Stimulated activated naive CD8-positive, alpha-beta T cell treated with anti-CD3 and anti-CD28 coated beads, Interleukin-15, Interleukin-2, amounts not matched to agents 100 ng/mL and 50 ng/mL, for 24 hours (primary cell): ENCODE results near the gene SSU72.
"Not testable (repeated sequence)": the region's sequence is repeated elsewhere in the genome, so short reads cannot be mapped to it uniquely, and the experiment has no call there.

Source experiments
- H3K27ac Mint-ChIP-seq: one replicate; pipeline ENCODE4 v1.8.0; 2021; ENCODE audit warnings: mild to moderate bottlenecking, mixed read lengths
- H3K27me3 Mint-ChIP-seq: one replicate; pipeline ENCODE4 v1.8.0; 2021; ENCODE audit warnings: mixed read lengths
- H3K36me3 Mint-ChIP-seq: one replicate; pipeline ENCODE4 v1.8.0; 2021; ENCODE audit warnings: low read depth, mixed read lengths
- H3K4me1 Mint-ChIP-seq: one replicate; pipeline ENCODE4 v1.8.0; 2021; ENCODE audit warnings: low read depth, mixed read lengths
- H3K4me3 Mint-ChIP-seq: one replicate; pipeline ENCODE4 v1.8.0; 2021; ENCODE audit warnings: mild to moderate bottlenecking, mixed read lengths
- H3K9me3 Mint-ChIP-seq: one replicate; pipeline ENCODE4 v1.8.0; 2021; ENCODE audit warnings: mixed read lengths

SSU72 gene

DNA sequence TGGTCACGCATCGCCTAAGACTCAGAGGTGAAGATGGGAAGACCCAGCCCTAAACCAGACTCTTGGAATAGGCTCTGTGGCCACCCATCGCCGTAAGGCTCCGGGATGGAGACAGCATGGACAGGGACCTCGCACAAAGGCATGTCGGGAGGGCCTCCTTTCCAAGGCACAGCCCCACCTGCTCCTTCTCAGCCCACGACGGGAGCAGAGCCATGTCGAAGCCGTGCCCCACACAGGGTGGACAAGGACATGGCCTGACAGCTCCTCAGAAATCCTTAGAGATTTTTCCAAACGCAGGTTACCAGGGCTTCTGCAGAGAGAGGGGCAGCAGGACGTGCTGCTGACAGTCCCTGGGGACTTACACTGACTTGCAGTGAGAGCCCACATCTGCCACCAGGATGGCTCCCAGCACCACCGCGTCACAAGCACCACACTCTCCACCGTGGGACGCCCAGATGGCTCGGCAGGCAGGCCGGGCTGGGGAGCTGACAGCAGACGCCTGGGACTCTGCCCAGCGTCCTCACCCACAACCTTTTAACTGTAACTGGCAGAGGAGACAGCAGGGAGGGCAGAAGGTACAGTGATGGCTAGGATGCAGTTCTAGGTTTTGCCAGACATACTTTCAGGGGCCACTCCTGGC, 12.0 kb downstream of the SSU72 start:
- Mint-ChIP-seq H3K36me3 (peaks cover 51% of the 10 kb centered on the region), H3K4me3 (no peak overlapping the region)

GRCh38 chr1:1561801-1562470, 12.7 kb downstream of the SSU72 start:
- no peaks in the 10 kb centered on the region for H3K27me3 Mint-ChIP-seq
- H3K36me3 Mint-ChIP-seq = peaks cover 44% of the 10 kb centered on the region
- no peaks in the 10 kb centered on the region for H3K9me3 Mint-ChIP-seq
- no peak overlapping the region for H3K27ac Mint-ChIP-seq
- peaks cover 4% of the 10 kb centered on the region for H3K4me1 Mint-ChIP-seq
- no peak overlapping the region for H3K4me3 Mint-ChIP-seq

More for the DNA sequence above, 12.0 kb downstream of the SSU72 start:
- Mint-ChIP-seq H3K4me1 (peaks cover 11% of the 10 kb centered on the region), H3K27me3 (no peaks in the 10 kb centered on the region), H3K9me3 (no peaks in the 10 kb centered on the region), H3K27ac (no peak overlapping the region)

- H3K27ac Mint-ChIP-seq = no peak overlapping the region
- H3K27me3 Mint-ChIP-seq = no peaks in the 10 kb centered on the region
- no peak overlapping the region for H3K4me3 Mint-ChIP-seq
- no peaks in the 10 kb centered on the region for H3K4me1 Mint-ChIP-seq
- peaks cover 37% of the 10 kb centered on the region for H3K36me3 Mint-ChIP-seq
- H3K9me3 Mint-ChIP-seq = no peaks in the 10 kb centered on the region
These were observed 14.5 kb downstream of the SSU72 start for GRCh38 chr1:1560178-1560577.

DNA sequence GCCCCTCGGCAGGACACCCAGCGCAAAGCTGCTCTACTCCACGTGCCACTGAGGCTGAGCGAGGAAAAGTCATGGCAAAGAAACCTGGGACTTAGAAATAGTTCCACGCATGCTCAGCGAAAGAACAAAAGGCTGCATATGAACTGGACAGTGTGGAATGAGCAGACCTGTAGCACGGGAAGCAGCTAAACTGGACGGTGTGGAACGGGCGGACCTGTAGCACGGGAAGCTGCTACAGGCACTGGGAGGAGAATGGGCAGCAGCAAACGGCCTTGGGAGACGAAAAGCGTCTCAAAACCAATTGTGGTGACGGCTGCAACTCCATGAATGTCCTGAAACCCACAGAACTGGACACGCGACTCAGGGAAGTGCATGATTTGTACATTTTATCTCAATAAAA, 15.6 kb downstream of the SSU72 start:
- no peaks in the 10 kb centered on the region for H3K27me3 Mint-ChIP-seq
- no peak overlapping the region for H3K27ac Mint-ChIP-seq
- H3K4me1 Mint-ChIP-seq = peaks cover 4% of the 10 kb centered on the region
- H3K36me3 Mint-ChIP-seq = peaks cover 27% of the 10 kb centered on the region
- H3K4me3 Mint-ChIP-seq = no peak overlapping the region
- no peaks in the 10 kb centered on the region for H3K9me3 Mint-ChIP-seq

DNA sequence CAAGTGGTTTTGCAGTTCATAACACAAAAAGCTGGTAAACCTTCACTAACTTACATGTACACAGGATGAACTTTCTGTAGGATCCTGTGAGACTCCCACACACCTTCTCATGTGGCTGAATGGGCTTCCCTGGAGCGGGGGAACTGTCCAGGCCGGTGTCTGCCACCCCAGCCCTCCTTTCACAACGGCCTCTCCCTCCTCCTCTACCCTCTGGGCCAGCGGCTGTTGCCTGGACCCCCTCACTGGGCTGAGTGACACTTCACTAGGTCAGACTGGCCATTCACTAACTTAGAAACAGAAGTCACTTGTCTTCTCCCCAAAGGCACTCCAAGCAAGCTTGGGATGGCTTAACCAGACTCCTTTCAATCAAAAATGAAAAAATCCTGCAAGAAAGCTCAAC, 16.1 kb downstream of the SSU72 start:
- H3K36me3 Mint-ChIP-seq = peaks cover 22% of the 10 kb centered on the region
- no peak overlapping the region for H3K27ac Mint-ChIP-seq
- peaks cover 4% of the 10 kb centered on the region for H3K4me1 Mint-ChIP-seq

DNA sequence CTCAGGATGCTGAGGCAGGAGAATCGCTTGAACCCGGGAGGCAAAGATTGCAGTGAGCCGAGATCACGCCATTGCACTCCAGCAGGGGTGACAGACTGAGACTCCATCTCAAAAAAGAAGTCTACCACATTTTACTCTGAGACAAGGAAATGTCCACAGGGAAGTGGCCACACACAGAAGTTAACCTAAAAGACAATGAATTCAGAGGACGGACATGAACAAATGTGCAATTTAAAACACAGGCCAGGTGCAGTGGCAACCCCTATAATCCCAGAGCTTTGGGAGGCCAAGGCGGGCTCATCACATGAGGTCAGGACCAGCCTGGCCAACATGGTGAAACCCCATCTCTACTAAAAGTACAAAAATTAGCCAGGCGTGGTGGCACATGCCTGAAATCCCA, 17.0 kb downstream of the SSU72 start:
- not testable (repeated sequence) for H3K27me3 Mint-ChIP-seq, H3K9me3 Mint-ChIP-seq, H3K4me3 Mint-ChIP-seq, H3K4me1 Mint-ChIP-seq, H3K27ac Mint-ChIP-seq
- H3K36me3 Mint-ChIP-seq = peaks cover 18% of the 10 kb centered on the region

More for the DNA sequence above, 16.1 kb downstream of the SSU72 start:
- H3K27me3 Mint-ChIP-seq = no peaks in the 10 kb centered on the region
- H3K9me3 Mint-ChIP-seq = no peaks in the 10 kb centered on the region
- no peak overlapping the region for H3K4me3 Mint-ChIP-seq

DNA sequence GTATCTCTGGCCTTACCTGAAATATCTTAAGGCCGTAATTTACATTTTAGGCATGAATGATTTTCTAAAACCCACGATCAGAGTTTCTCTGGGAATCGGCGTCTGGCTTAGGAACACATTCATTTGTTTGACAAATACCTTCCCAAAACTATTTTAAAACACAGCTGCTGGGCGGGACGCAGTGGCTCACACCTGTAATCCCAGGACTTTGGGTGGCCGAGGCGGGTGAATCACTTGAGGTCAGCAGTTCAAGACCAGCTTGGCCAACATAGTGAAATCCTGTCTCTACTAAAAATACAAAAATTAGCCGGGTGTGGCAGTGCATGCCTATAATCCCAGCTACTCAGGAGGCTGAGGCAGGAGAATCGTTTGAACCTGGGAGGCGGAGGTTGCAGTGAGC, 17.7 kb downstream of the SSU72 start:
- H3K27ac Mint-ChIP-seq, H3K4me1 Mint-ChIP-seq, H3K4me3 Mint-ChIP-seq, H3K27me3 Mint-ChIP-seq, H3K9me3 Mint-ChIP-seq: not testable (repeated sequence)
- H3K36me3 Mint-ChIP-seq = peaks cover 10% of the 10 kb centered on the region

DNA sequence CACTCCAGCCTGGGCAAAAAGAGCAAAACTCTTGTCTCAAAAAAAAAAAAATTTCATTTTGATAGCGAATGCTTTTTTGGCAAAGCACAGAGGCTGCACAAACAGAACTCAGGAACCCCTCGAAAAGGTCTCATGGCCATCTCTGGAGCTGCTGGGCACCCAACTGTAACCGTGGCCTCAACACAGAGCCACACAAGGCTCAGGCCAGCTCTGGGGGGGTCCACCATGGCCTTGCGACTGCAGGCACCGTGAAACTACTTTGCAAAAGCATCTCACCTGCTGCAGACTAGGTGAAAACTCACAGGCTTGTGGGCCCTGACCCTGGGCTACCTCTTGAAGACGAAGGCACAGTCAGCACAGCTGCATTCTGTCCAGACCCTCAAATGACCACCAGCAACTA, 18.2 kb downstream of the SSU72 start:
- H3K27ac Mint-ChIP-seq = no peak overlapping the region
- H3K9me3 Mint-ChIP-seq = no peaks in the 10 kb centered on the region
- H3K36me3 Mint-ChIP-seq = peaks cover 6% of the 10 kb centered on the region
- H3K4me1 Mint-ChIP-seq = peaks cover 4% of the 10 kb centered on the region
- H3K4me3 Mint-ChIP-seq = no peak overlapping the region
- no peaks in the 10 kb centered on the region for H3K27me3 Mint-ChIP-seq

DNA sequence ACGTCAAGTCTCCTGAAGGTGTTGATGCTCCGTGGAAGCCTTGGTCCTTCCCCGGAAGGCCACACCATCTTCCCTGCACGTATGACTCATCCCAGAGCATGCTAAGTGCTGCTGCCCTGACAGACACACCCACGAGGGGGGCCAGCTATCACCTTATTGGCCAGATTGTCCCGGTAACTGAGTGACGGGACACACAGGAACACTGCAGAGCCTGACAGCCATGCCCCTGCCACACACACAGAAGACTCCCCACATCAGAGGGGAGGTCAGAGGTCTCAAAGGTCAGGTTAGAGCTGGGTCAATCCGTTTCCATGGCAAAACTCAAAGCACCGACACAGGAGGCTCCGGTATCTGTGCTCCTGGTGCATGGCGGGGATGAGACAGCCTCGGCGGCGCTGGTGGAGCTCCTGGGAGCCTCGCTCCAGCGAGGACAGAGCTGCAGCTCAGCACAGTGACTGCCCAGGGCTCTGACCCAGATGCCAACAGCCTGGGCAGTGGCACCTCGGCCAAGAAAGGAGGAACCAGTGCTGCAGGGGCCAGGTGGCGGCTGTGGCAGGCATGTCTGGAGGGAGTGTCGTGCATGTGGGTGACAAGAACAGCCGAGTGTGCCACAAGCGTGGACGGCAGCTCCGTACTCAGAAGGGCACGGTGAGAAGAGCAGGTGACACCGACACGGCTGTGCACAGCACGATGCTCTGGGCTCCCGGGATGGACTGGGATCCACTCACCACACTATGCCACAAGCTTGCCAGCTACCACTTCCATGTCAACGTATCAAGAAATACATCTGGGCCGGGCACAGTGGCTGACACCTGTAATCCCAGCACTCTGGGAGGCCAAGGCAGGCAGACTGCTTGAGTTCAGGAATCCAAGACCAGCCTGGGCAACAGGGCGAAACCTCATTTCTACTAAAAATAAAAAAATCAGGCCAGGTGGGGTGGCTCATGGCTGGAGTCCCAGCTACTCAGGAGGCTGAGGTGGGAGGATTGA, 19.4 kb downstream of the SSU72 start:
- H3K9me3 Mint-ChIP-seq = no peaks in the 10 kb centered on the region
- H3K4me3 Mint-ChIP-seq = no peak overlapping the region
- peaks cover 4% of the 10 kb centered on the region for H3K4me1 Mint-ChIP-seq
- no peak overlapping the region for H3K27ac Mint-ChIP-seq
- no peaks in the 10 kb centered on the region for H3K27me3 Mint-ChIP-seq
- no peaks in the 10 kb centered on the region for H3K36me3 Mint-ChIP-seq

- Mint-ChIP-seq H3K4me3 (no peak overlapping the region), H3K27ac (no peak overlapping the region), H3K27me3 (no peaks in the 10 kb centered on the region), H3K36me3 (no peaks in the 10 kb centered on the region), H3K4me1 (peaks cover 4% of the 10 kb centered on the region), H3K9me3 (no peaks in the 10 kb centered on the region)
These were observed 20.1 kb downstream of the SSU72 start for GRCh38 chr1:1554550-1554925.

DNA sequence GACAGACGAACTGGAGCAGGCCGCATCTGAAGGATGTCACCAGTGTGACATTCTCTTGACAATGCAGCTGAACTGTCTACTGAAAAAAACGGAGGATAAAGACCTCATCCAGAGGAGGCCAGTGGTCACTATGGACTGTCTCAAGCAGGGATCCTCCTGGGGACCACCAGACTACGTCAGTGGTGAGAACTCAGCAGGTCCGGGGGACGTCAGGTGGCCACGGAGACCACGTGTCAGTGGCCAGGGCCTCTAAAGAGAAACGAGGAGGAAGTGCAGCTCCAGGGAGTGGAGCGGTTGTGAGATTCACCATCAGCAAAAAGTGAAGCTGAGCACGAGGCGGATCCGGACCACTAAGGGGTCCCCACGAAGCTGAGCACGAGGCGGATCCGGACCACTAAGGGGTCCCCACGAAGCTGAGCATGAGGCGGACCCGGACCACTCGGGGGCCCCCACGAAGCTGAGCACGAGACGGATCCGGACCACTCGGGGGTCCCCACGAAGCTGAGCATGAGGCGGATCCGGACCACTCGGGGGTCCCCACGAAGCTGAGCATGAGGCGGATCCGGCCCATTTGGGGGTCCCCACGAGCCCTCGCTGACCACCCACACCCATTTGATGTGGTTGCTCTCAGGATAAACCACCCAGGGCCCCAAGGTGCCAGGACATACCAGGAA, 20.7 kb downstream of the SSU72 start:
- Mint-ChIP-seq H3K9me3 (no peaks in the 10 kb centered on the region), H3K27me3 (no peaks in the 10 kb centered on the region), H3K4me3 (no peak overlapping the region), H3K27ac (no peak overlapping the region), H3K36me3 (no peaks in the 10 kb centered on the region), H3K4me1 (peaks cover 4% of the 10 kb centered on the region)

DNA sequence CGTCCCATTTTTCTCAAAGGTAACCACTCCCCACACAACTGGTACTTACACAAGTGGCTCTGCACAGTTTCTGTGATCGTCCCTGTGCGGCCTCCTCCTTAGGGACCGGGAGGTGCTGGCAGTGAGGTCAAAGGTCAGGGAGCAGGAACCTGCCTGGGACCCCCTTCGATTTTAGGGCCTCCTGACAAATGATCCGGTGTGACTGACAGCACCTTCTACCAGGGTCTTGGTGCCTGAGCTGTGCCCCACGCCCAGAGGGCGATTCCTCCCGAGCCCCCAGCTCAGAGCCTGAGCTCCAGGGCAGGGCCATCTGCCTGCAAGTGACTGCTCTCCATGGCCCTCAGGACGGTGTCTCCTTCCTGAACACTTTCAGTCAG, 22.4 kb downstream of the SSU72 start:
- H3K4me3 Mint-ChIP-seq = no peak overlapping the region
- H3K9me3 Mint-ChIP-seq = no peaks in the 10 kb centered on the region
- no peak overlapping the region for H3K27ac Mint-ChIP-seq
- peaks cover 4% of the 10 kb centered on the region for H3K4me1 Mint-ChIP-seq
- no peaks in the 10 kb centered on the region for H3K36me3 Mint-ChIP-seq
- H3K27me3 Mint-ChIP-seq = no peaks in the 10 kb centered on the region

- peaks cover 4% of the 10 kb centered on the region for H3K4me1 Mint-ChIP-seq
- no peaks in the 10 kb centered on the region for H3K27me3 Mint-ChIP-seq
- H3K9me3 Mint-ChIP-seq = no peaks in the 10 kb centered on the region
- H3K27ac Mint-ChIP-seq = no peak overlapping the region
- H3K4me3 Mint-ChIP-seq = no peak overlapping the region
- H3K36me3 Mint-ChIP-seq = no peaks in the 10 kb centered on the region
These were observed 23.0 kb downstream of the SSU72 start for GRCh38 chr1:1551524-1552262.
